ENCODE data around the gene DDX20. TPM values are rescaled to one million over a fixed set of nuclear protein-coding genes. Genes with fewer than 3 reads are reported as not detected.

The DDX20 gene
- polyA plus RNA-seq, 1 experiment: 6.9 TPM

- Histone ChIP-seq H3K27me3 (ENCODE audit: control insufficient read depth, insufficient read depth, low read length) (no peaks in the 10 kb centered on the region), H3K36me3 (ENCODE audit: control insufficient read depth, insufficient read depth, low read length) (no peaks in the 10 kb centered on the region; the same call in 1 of the 2 replicates), H3K4me3 (ENCODE audit: low read depth, low read length) (no peak overlapping the region)
- no peak for TF ChIP-seq CTCF (IDR thresholded peaks at IDR 0.05; ENCODE audit: insufficient read depth, low read depth, low read length)
- ChIA-PET CTCF (interaction anchor here (1.5 kb wide), 1 partner anchor 241 kb away, joined by 6 read pairs; no protein-coding TSS in a partner anchor), POLR2A (no interaction called here)
- DNase-seq (ENCODE audit: low read depth): no peak
Observed at GRCh38 chr1:111723091-111723806, 32.5 kb upstream of the DDX20 start.

- no peak for TF ChIP-seq CTCF (IDR thresholded peaks at IDR 0.05; ENCODE audit: insufficient read depth, low read depth, low read length)
- ChIA-PET POLR2A (no interaction called here), CTCF (no interaction called here)
Observed at GRCh38 chr1:111723871-111724270, 31.8 kb upstream of the DDX20 start.

GRCh38 chr1:111725192-111725591, 30.5 kb upstream of the DDX20 start:
- POLR2A ChIA-PET: no interaction called here
- CTCF ChIA-PET: interaction anchor here (8.2 kb wide), 1 partner anchor 11 kb away, joined by 48 read pairs; no protein-coding TSS in a partner anchor
- no peak for TF ChIP-seq CTCF (IDR thresholded peaks at IDR 0.05; ENCODE audit: insufficient read depth, low read depth, low read length)
- DNase-seq (ENCODE audit: low read depth): no peak
- H3K27me3 ChIP-seq (ENCODE audit: control insufficient read depth, insufficient read depth, low read length): no peaks in the 10 kb centered on the region
- no peaks in the 10 kb centered on the region; the same call in 1 of the 2 replicates for H3K36me3 ChIP-seq (ENCODE audit: control insufficient read depth, insufficient read depth, low read length)
- no peak overlapping the region for H3K4me3 ChIP-seq (ENCODE audit: low read depth, low read length)

More at GRCh38 chr1:111723871-111724270, 31.8 kb upstream of the DDX20 start:
- no peak for DNase-seq (ENCODE audit: low read depth)
- no peaks in the 10 kb centered on the region for H3K27me3 ChIP-seq (ENCODE audit: control insufficient read depth, insufficient read depth, low read length)
- no peaks in the 10 kb centered on the region; the same call in 1 of the 2 replicates for H3K36me3 ChIP-seq (ENCODE audit: control insufficient read depth, insufficient read depth, low read length)
- H3K4me3 ChIP-seq (ENCODE audit: low read depth, low read length): no peak overlapping the region

GRCh38 chr1:111727056-111727455, 28.6 kb upstream of the DDX20 start:
- CTCF ChIA-PET: interaction anchor here (0.9 to 8.2 kb wide), 3 partner anchors 12 to 42 kb away, joined by 4 to 48 read pairs (median 7); no protein-coding TSS in a partner anchor
- Histone ChIP-seq H3K36me3 (ENCODE audit: control insufficient read depth, insufficient read depth, low read length) (no peaks in the 10 kb centered on the region; the same call in 1 of the 2 replicates), H3K4me3 (ENCODE audit: low read depth, low read length) (no peak overlapping the region), H3K27me3 (ENCODE audit: control insufficient read depth, insufficient read depth, low read length) (no peaks in the 10 kb centered on the region)
- POLR2A ChIA-PET: no interaction called here
- DNase-seq (ENCODE audit: low read depth): no peak
- no peak for TF ChIP-seq CTCF (IDR thresholded peaks at IDR 0.05; ENCODE audit: insufficient read depth, low read depth, low read length)

- DNase-seq (ENCODE audit: low read depth): no peak
- POLR2A ChIA-PET: no interaction called here
Observed at GRCh38 chr1:111729271-111729921, 26.3 kb upstream of the DDX20 start.

More at GRCh38 chr1:111729271-111729921, 26.3 kb upstream of the DDX20 start:
- Histone ChIP-seq H3K4me3 (ENCODE audit: low read depth, low read length) (no peak overlapping the region), H3K27me3 (ENCODE audit: control insufficient read depth, insufficient read depth, low read length) (no peaks in the 10 kb centered on the region), H3K36me3 (ENCODE audit: control insufficient read depth, insufficient read depth, low read length) (no peaks in the 10 kb centered on the region; the same call in 1 of the 2 replicates)
- no peak for TF ChIP-seq CTCF (IDR thresholded peaks at IDR 0.05; ENCODE audit: insufficient read depth, low read depth, low read length)
- CTCF ChIA-PET: interaction anchor here (0.7 to 8.2 kb wide), 3 partner anchors 9 to 221 kb away, joined by 3 to 48 read pairs (median 3); no protein-coding TSS in a partner anchor
